HCT116 (cell line): ENCODE data around the gene RPL13. TPM values are rescaled to one million over a fixed set of nuclear protein-coding genes. Genes with fewer than 3 reads are reported as not detected.

Experiments used
- ATAC-seq: fragments of 200-7000 bp; cut with Tn5 transposase; 2 replicates; pipeline ENCODE4 v1.9.1; 2020; ENCODE audit warnings: mild to moderate bottlenecking, moderate library complexity
- BruUV-seq: library from RNA; stranded (reverse); fragments of 400-500 nt; replicated peaks from 2 replicates; lab custom pipeline; 2021; lab: Mats Ljungman, UMichigan
- CTCF ChIA-PET: fragments of 300-600 bp; sonication (Branson Sonifier 250); formaldehyde crosslinking; loops from one replicate; lab custom pipeline; 2021; ENCODE audit warnings: antibody characterized with exemption; lab: Charles Lee
- POLR2A ChIA-PET: fragments of 300-600, 350-600 bp; sonication (Branson Sonifier 250); formaldehyde crosslinking; loops from one replicate; lab custom pipeline; 2021; ENCODE audit warnings: antibody characterized with exemption; lab: Charles Lee
- RAD21 ChIA-PET, 2 experiments: fragments of 300-600 bp; sonication (Branson Sonifier 250); formaldehyde crosslinking; loops; one replicate each; lab custom pipeline; 2023; ENCODE audit warnings: low total read pairs in 2 of 2; ENCODE audit not compliant: uncharacterized antibody in 2 of 2, unreplicated experiment in 2 of 2, low non-redundant PET in 1 of 2; lab: Charles Lee
- DNase-seq: peaks from one replicate; pipeline ENCODE4 v3.0.0-alpha.2; 2010; ENCODE audit warnings: low read depth, low spot score
- H2AFZ ChIP-seq: fragments of 200-600 bp; shearing (Covaris generic), sonication (generic); 2 replicates; pipeline ENCODE4 v1.6.1; 2017; ENCODE audit warnings: low read depth, mixed run types, mixed read lengths, antibody characterized with exemption, low read length; ENCODE audit not compliant: poor library complexity, severe bottlenecking
- H3K27ac ChIP-seq: 2 replicates; pipeline ENCODE4 v1.5.1; 2012; ENCODE audit warnings: low read depth, low read length
- H3K27me3 ChIP-seq: fragments of 200-600 bp; sonication (generic); 2 replicates; pipeline ENCODE4 v1.6.1; 2016; ENCODE audit warnings: mixed run types, low read length, mixed read lengths; ENCODE audit not compliant: insufficient read depth
- H3K36me3 ChIP-seq, 2 experiments: fragments of 200-500 bp in 1 of 2; fragments of 200-600 bp in 1 of 2; sonication (Bioruptor generic) in 1 of 2; sonication (generic) in 1 of 2; 2 replicates each; pipeline versions ENCODE4 v1.5.1 to v1.6.1; 2014 to 2016; ENCODE audit warnings: low read length in 2 of 2, inconsistent platforms in 1 of 2, mixed read lengths in 1 of 2, mixed run types in 1 of 2; ENCODE audit not compliant: insufficient read depth in 2 of 2, control insufficient read depth in 1 of 2
- H3K4me1 ChIP-seq, 2 experiments: fragments of 200-600 bp in 1 of 2; sonication (generic) in 1 of 2; 2 replicates each; pipeline versions ENCODE4 v1.5.1 to v1.6.1; 2012 to 2017; ENCODE audit warnings: low read length in 2 of 2, inconsistent platforms in 1 of 2, mild to moderate bottlenecking in 1 of 2, mixed read lengths in 1 of 2, mixed run types in 1 of 2, moderate library complexity in 1 of 2; ENCODE audit not compliant: insufficient read depth in 2 of 2, control insufficient read depth in 1 of 2
- H3K4me2 ChIP-seq: fragments of 200-600 bp; sonication (generic); 2 replicates; pipeline ENCODE4 v1.6.1; 2017; ENCODE audit warnings: mixed run types, low read length, mixed read lengths
- H3K4me3 ChIP-seq, 2 experiments: fragments of 200-600 bp in 1 of 2; sonication (generic) in 1 of 2; replicated peaks in 1 of 2; 2 replicates each; pipeline ENCODE4 v1.5.1; 2011 to 2016; ENCODE audit warnings: low read length in 2 of 2, control low read depth in 1 of 2, low read depth in 1 of 2, mild to moderate bottlenecking in 1 of 2, mixed read lengths in 1 of 2, mixed run types in 1 of 2
- H3K79me2 ChIP-seq: fragments of 200-600 bp; sonication (generic); 2 replicates; pipeline ENCODE4 v1.6.1; 2017; ENCODE audit warnings: mild to moderate bottlenecking, mixed run types, low read length, moderate library complexity, mixed read lengths; ENCODE audit not compliant: insufficient read depth
- H3K9ac ChIP-seq: fragments of 200-600 bp; sonication (generic); 2 replicates; pipeline ENCODE4 v1.6.1; 2016; ENCODE audit warnings: low read length, mixed read lengths
- H3K9me2 ChIP-seq: fragments of 200-600 bp; sonication (generic), shearing (Covaris generic); 2 replicates; pipeline ENCODE4 v1.6.1; 2017; ENCODE audit warnings: mixed run types, mild to moderate bottlenecking, moderate library complexity; ENCODE audit not compliant: insufficient read depth
- H3K9me3 ChIP-seq, 2 experiments: fragments of 200-500 bp in 1 of 2; fragments of 200-600 bp in 1 of 2; sonication (Bioruptor generic) in 1 of 2; sonication (generic) in 1 of 2; 2 replicates each; pipeline ENCODE4 v1.6.1; 2014 to 2017; ENCODE audit warnings: low read length in 2 of 2, mixed read lengths in 2 of 2, inconsistent platforms in 1 of 2, low read depth in 1 of 2, mild to moderate bottlenecking in 1 of 2, mixed run types in 1 of 2, moderate library complexity in 1 of 2; ENCODE audit not compliant: control insufficient read depth in 1 of 2, insufficient read depth in 1 of 2
- H4K20me1 ChIP-seq: fragments of 200-600 bp; sonication (generic), shearing (Covaris generic); 2 replicates; pipeline ENCODE4 v1.6.1; 2017; ENCODE audit warnings: mixed run types, mild to moderate bottlenecking, moderate library complexity; ENCODE audit not compliant: insufficient read depth
- CBX3 ChIP-seq: IDR thresholded peaks from 2 replicates; pipeline ENCODE4 v1.6.1; 2012; ENCODE audit warnings: low read depth
- CEBPB ChIP-seq: IDR thresholded peaks from 2 replicates; pipeline ENCODE4 v1.6.1; 2012; ENCODE audit warnings: low read depth
- EZH2 ChIP-seq: fragments of 200-600 bp; sonication (generic); IDR thresholded peaks from 2 replicates; pipeline ENCODE4 v1.6.1; 2017; ENCODE audit warnings: antibody characterized with exemption, mixed run types
- EZH2phosphoT487 ChIP-seq: fragments of 200-600 bp; IDR thresholded peaks from 2 replicates; pipeline ENCODE4 v1.6.1; 2018; ENCODE audit warnings: antibody characterized with exemption, borderline replicate concordance
- FOSL1 ChIP-seq: IDR thresholded peaks from 2 replicates; pipeline ENCODE4 v1.6.1; 2012; ENCODE audit warnings: low read depth
- JUND ChIP-seq: IDR thresholded peaks from 2 replicates; pipeline ENCODE4 v1.6.1; 2012
- SIN3A ChIP-seq: IDR thresholded peaks from 2 replicates; pipeline ENCODE4 v1.6.1; 2012; ENCODE audit warnings: low read depth
- SP1 ChIP-seq: IDR thresholded peaks from 2 replicates; pipeline ENCODE4 v1.6.1; 2012; ENCODE audit warnings: low read depth
- YY1 ChIP-seq: IDR thresholded peaks from 2 replicates; pipeline ENCODE4 v1.6.1; 2011; ENCODE audit warnings: low read length, low read depth, moderate library complexity, mild to moderate bottlenecking; ENCODE audit not compliant: insufficient replicate concordance; ENCODE audit errors: extremely low read depth
- ZFX ChIP-seq: fragments of 450-650 bp; IDR thresholded peaks from 2 replicates; pipeline ENCODE4 v1.6.1; 2017
- intact Hi-C: fragments of 100-400 bp; cut with micrococcal nuclease; formaldehyde crosslinking; loops from 2 replicates; pipeline ENCODE4 v1.10.0; 2022
- total RNA-seq: library from RNA; stranded (reverse); gene quantifications from one replicate; pipeline ENCODE4 v1.2.1, GENCODE V29; 2021; ENCODE audit not compliant: unreplicated experiment
- TF ChIP-seq, protein P1 (sequence below), 3 experiments: fragments of 200-600 bp in 1 of 3; sonication (generic) in 1 of 3; IDR thresholded peaks in 2 of 3; conservative IDR thresholded peaks in 1 of 3; 2 replicates each; pipeline ENCODE4 v1.5.1; 2012 to 2017; ENCODE audit warnings: low read depth in 2 of 3, low read length in 2 of 3, antibody characterized with exemption in 1 of 3, borderline replicate concordance in 1 of 3, control low read depth in 1 of 3, mild to moderate bottlenecking in 1 of 3, mixed read lengths in 1 of 3, mixed run types in 1 of 3, moderate library complexity in 1 of 3; ENCODE audit not compliant: insufficient read depth in 1 of 3
- TF ChIP-seq, protein P2 (sequence below): IDR thresholded peaks from 2 replicates; pipeline ENCODE4 v1.6.1; 2012

RPL13 gene
- total RNA-seq, 1 experiment from 2014 or later, result 4,404 TPM

GRCh38 chr16:89599451-89599858, 39.0 kb downstream of the RPL13 start:
- ChIA-PET CTCF (interaction anchor here (0.6 to 2.1 kb wide), 12 partner anchors 8 to 261 kb away, joined by 3 to 17 read pairs (median 4); partner anchors contain the start of gene CDK10), POLR2A (interaction anchor here (0.6 kb wide), 1 partner anchor 11 kb away, joined by 3 read pairs; no protein-coding TSS in a partner anchor), RAD21 (interaction anchor here in 1 of 2 experiments (0.8 to 1.7 kb wide), 3 partner anchors 38 to 42 kb away, joined by 3 to 10 read pairs (median 3); no protein-coding TSS in a partner anchor)
- no peak for TF ChIP-seq SIN3A
- TF ChIP-seq, protein P1, sequence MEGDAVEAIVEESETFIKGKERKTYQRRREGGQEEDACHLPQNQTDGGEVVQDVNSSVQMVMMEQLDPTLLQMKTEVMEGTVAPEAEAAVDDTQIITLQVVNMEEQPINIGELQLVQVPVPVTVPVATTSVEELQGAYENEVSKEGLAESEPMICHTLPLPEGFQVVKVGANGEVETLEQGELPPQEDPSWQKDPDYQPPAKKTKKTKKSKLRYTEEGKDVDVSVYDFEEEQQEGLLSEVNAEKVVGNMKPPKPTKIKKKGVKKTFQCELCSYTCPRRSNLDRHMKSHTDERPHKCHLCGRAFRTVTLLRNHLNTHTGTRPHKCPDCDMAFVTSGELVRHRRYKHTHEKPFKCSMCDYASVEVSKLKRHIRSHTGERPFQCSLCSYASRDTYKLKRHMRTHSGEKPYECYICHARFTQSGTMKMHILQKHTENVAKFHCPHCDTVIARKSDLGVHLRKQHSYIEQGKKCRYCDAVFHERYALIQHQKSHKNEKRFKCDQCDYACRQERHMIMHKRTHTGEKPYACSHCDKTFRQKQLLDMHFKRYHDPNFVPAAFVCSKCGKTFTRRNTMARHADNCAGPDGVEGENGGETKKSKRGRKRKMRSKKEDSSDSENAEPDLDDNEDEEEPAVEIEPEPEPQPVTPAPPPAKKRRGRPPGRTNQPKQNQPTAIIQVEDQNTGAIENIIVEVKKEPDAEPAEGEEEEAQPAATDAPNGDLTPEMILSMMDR (IDR thresholded peaks at IDR 0.05 in 2 of 3, conservative IDR thresholded peaks at IDR 0.05 in 1 of 3; ENCODE audit: borderline replicate concordance in 1 of 3, insufficient read depth in 1 of 3, low read depth in 2 of 3, low read length in 2 of 3), result peak in 2 of 3 experiments; percentile 79 to 83; a peak in 4 of 6 replicates
- TF ChIP-seq FOSL1, result no peak
- no peak for TF ChIP-seq ZFX
- Histone ChIP-seq H3K27ac (peak overlapping the region; percentile 27; the same call in 1 of the 2 replicates), H3K4me3 (no peak overlapping the region), H4K20me1 (no peaks in the 10 kb centered on the region), H3K36me3 (peaks cover 0 to 6% of the 10 kb centered on the region in 2 experiments; a peak in 2 of 4 replicates), H3K4me2 (peak overlapping the region; percentile 43), H3K79me2 (no peaks in the 10 kb centered on the region), H3K9ac (no peak overlapping the region), H3K27me3 (no peaks in the 10 kb centered on the region), H3K4me1 (peaks cover 28 to 51% of the 10 kb centered on the region in 2 experiments), H3K9me3 (no peaks in the 10 kb centered on the region), H2AFZ (no peak overlapping the region), H3K9me2 (no peaks in the 10 kb centered on the region)
- BruUV-seq, result no TSS peak
- intact Hi-C loops, result loop anchor here (1.0 to 2.0 kb wide), 2 partner anchors 42 to 67 kb away; no protein-coding TSS in a partner anchor
- ATAC-seq (peak; percentile 73), DNase-seq (peak; percentile 63)

GRCh38 chr16:89599902-89600301, 39.4 kb downstream of the RPL13 start:
- no peaks in the 10 kb centered on the region for H3K9me2 ChIP-seq
- ChIA-PET POLR2A (interaction anchor here (0.6 kb wide), 1 partner anchor 11 kb away, joined by 3 read pairs; no protein-coding TSS in a partner anchor), RAD21 (interaction anchor here in 1 of 2 experiments (0.8 to 1.7 kb wide), 3 partner anchors 38 to 42 kb away, joined by 3 to 10 read pairs (median 3); no protein-coding TSS in a partner anchor), CTCF (interaction anchor here (0.6 to 2.1 kb wide), 12 partner anchors 8 to 261 kb away, joined by 3 to 17 read pairs (median 4); partner anchors contain the start of gene CDK10)
- ATAC-seq (no peak), DNase-seq (no peak)
- H4K20me1 ChIP-seq, result no peaks in the 10 kb centered on the region
- peak overlapping the region; percentile 43 for H3K4me2 ChIP-seq
- no peak for TF ChIP-seq EZH2
- no peak for TF ChIP-seq CEBPB
- TF ChIP-seq JUND, result no peak
- no peak for TF ChIP-seq EZH2phosphoT487
- TF ChIP-seq SIN3A, result no peak
- no peak for TF ChIP-seq FOSL1
- TF ChIP-seq CBX3, result no peak
- TF ChIP-seq SP1, result no peak
- no peak for TF ChIP-seq YY1
- TF ChIP-seq, protein P2, sequence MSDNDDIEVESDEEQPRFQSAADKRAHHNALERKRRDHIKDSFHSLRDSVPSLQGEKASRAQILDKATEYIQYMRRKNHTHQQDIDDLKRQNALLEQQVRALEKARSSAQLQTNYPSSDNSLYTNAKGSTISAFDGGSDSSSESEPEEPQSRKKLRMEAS, result no peak
- TF ChIP-seq ZFX, result no peak
- intact Hi-C loops, result loop anchor here (1.0 to 2.0 kb wide), 2 partner anchors 41 to 67 kb away; no protein-coding TSS in a partner anchor
- BruUV-seq, result no TSS peak
- no peaks in the 10 kb centered on the region for H3K9me3 ChIP-seq
- H2AFZ ChIP-seq, result no peak overlapping the region
- peaks cover 28 to 51% of the 10 kb centered on the region in 2 experiments for H3K4me1 ChIP-seq
- H3K27me3 ChIP-seq, result no peaks in the 10 kb centered on the region
- H3K79me2 ChIP-seq, result no peaks in the 10 kb centered on the region
- no peak overlapping the region for H3K9ac ChIP-seq
- H3K4me3 ChIP-seq, result no peak overlapping the region
- no peak overlapping the region; the same call in 1 of the 2 replicates for H3K27ac ChIP-seq
- peaks cover 0 to 6% of the 10 kb centered on the region in 2 experiments; a peak in 1 of 4 replicates for H3K36me3 ChIP-seq
